OCI-LY1 (cell line): ENCODE results near the gene ABLIM2.

ENCODE experiments used
- CTCF ChIP-seq: fragments of 200-600 bp; sonication (generic), shearing (Covaris generic); IDR thresholded peaks from 2 replicates; pipeline ENCODE4 v1.5.1; 2017; ENCODE audit warnings: mild to moderate bottlenecking, antibody characterized with exemption, low read length, moderate library complexity, mixed read lengths
- EZH2 ChIP-seq: fragments of 200-600 bp; sonication (generic), shearing (Covaris generic); IDR thresholded peaks from 2 replicates; pipeline ENCODE4 v1.8.0; 2017; ENCODE audit warnings: borderline replicate concordance, mixed run types, mild to moderate bottlenecking, antibody characterized with exemption, low read length, moderate library complexity, mixed read lengths

DNA sequence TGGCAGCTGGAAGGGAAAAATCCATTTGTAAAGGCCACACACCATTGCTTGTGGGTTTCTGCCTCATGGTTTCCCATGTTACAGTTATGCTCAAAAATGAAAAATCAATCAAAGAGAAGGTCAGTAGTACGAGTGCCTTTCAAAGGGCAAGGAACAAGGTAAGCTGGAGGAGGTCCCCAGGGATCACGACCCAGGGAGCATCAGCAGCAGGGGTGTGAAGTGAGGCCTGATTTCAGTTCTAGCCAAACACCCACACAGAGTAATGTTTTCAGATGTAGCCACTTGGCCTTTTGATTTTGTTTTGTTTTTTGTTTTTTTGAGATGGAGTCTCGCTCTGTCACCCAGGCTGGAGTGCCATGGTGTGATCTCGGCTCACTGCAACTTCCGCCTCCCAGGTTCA, 149.5 kb downstream of the ABLIM2 start:
- no peak for TF ChIP-seq CTCF
- no peak for TF ChIP-seq EZH2
